HuH-7.5 (cell line): Measurements from ENCODE around the gene HBG1.

ENCODE experiments used
- DNase-seq: peaks from one replicate; pipeline ENCODE4 v3.0.0; 2011; ENCODE audit warnings: low spot score

The HBG1 gene

GRCh38 chr11:5226732-5227310, 22.8 kb downstream of the HBG1 start, which contains the start of gene HBB:
TSS of gene HBB (minus strand) at chr11:5227071. CDS start at chr11:5227021, 50 bp downstream.
- no peak for DNase-seq

- DNase-seq: no peak
Observed at GRCh38 chr11:5225480-5225871, 24.2 kb downstream of the HBG1 start.

- DNase-seq: no peak
Observed at GRCh38 chr11:5224538-5225479, 24.8 kb downstream of the HBG1 start.

- no peak for DNase-seq
Observed at GRCh38 chr11:5223686-5224085, 26.0 kb downstream of the HBG1 start.

GRCh38 chr11:5223146-5223545, 26.5 kb downstream of the HBG1 start:
- no peak for DNase-seq

GRCh38 chr11:5210376-5210885, 39.2 kb downstream of the HBG1 start:
- DNase-seq: no peak

- peak; percentile 10 for DNase-seq
Observed at GRCh38 chr11:5204787-5205186, 44.9 kb downstream of the HBG1 start.

- DNase-seq: no peak
Observed at GRCh38 chr11:5203366-5203765, 46.3 kb downstream of the HBG1 start.

- DNase-seq: no peak
Observed at GRCh38 chr11:5200582-5200981, 49.1 kb downstream of the HBG1 start, which contains the start of gene OR51V1. TSS of gene OR51V1 (minus strand) at chr11:5200682. CDS start at chr11:5200682, 0 bp downstream.

GRCh38 chr11:5198285-5198684, 51.4 kb downstream of the HBG1 start:
- no peak for DNase-seq
